HG02610 (cell line): ENCODE results near the gene METTL21C.

Experiments
- ATAC-seq: cut with Tn5 transposase; IDR thresholded peaks from one replicate; pipeline ENCODE4 v1.9.1; 2021; ENCODE audit warnings: mild to moderate bottlenecking, moderate library complexity; ENCODE audit not compliant: unreplicated experiment

The METTL21C gene

GRCh38 chr13:102667911-102668310 lies 26.9 kb downstream of the METTL21C start:
- ATAC-seq: no peak

- no peak for ATAC-seq
Measured at GRCh38 chr13:102667023-102667422, 27.8 kb downstream of the METTL21C start.

- no peak for ATAC-seq
Measured at GRCh38 chr13:102659168-102659713, 35.6 kb downstream of the METTL21C start.

GRCh38 chr13:102658660-102659059 lies 36.2 kb downstream of the METTL21C start:
- ATAC-seq: no peak

- ATAC-seq: no peak
Measured at GRCh38 chr13:102657630-102658029, 37.2 kb downstream of the METTL21C start.

GRCh38 chr13:102654756-102655155 lies 40.1 kb downstream of the METTL21C start:
- no peak for ATAC-seq

GRCh38 chr13:102651892-102652291 lies 43.0 kb downstream of the METTL21C start:
- no peak for ATAC-seq

- ATAC-seq: no peak
Measured at GRCh38 chr13:102651392-102651791, 43.5 kb downstream of the METTL21C start.

- ATAC-seq: no peak
Measured at GRCh38 chr13:102650444-102650843, 44.4 kb downstream of the METTL21C start.

- no peak for ATAC-seq
Measured at GRCh38 chr13:102648046-102648445, 46.8 kb downstream of the METTL21C start.

GRCh38 chr13:102645701-102646100 lies 49.1 kb downstream of the METTL21C start:
- no peak for ATAC-seq

GRCh38 chr13:102643656-102644055 lies 51.2 kb downstream of the METTL21C start:
- ATAC-seq: no peak

GRCh38 chr13:102642475-102642874 lies 52.4 kb downstream of the METTL21C start:
- ATAC-seq: no peak

- ATAC-seq: no peak
Measured at GRCh38 chr13:102642029-102642428, 52.8 kb downstream of the METTL21C start.

- no peak for ATAC-seq
Measured at GRCh38 chr13:102638741-102639140, 56.1 kb downstream of the METTL21C start.
